Erythroblast (primary cell): ENCODE results near the gene LRRC46.

Experiments
- GATA1 ChIP-seq: IDR thresholded peaks from 2 replicates; pipeline ENCODE4 v1.6.1; 2011; ENCODE audit warnings: low read depth, mild to moderate bottlenecking, control low read depth, low read length, moderate library complexity
- POLR2A ChIP-seq: IDR thresholded peaks from 2 replicates; pipeline ENCODE4 v1.6.1; 2011; ENCODE audit warnings: mild to moderate bottlenecking, low read length

DNA sequence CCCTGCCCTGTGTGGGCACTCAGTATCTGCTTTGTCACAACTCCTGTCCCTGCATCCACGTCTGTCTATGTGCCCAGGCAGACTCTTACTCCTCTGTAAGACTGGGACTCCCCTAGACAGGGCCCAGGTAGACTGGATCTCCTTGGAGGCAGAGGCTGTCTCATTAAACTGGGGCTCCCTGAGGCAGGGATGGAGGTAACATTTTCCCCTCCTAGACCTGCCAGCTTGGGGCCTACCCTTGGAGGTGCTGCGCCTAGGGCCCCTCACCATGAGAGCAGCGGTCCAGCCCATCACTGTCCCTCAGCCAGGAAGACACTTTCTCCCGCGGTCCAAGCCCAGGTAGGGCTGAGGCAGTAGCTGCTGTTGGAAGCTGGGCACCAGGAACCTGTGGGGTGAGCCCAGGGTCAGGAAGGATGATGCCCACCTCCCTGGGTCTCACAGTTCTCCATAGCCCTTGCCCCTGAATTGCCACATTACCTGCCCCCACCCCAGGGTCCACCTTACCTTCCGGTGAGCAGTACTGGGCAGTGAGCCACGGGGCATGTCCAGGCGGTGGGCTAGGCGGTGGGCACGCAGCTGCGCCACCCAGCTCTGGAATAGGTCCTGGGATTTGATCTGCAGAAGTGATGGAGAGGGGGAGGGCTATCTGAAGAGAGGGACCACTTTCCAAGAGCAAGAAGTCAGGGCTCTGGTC is 13.3 kb upstream of the LRRC46 start:
- no peak for TF ChIP-seq POLR2A
- TF ChIP-seq GATA1 = no peak
